Measurements from ENCODE around the gene TAF4.

Gene TAF4

DNA sequence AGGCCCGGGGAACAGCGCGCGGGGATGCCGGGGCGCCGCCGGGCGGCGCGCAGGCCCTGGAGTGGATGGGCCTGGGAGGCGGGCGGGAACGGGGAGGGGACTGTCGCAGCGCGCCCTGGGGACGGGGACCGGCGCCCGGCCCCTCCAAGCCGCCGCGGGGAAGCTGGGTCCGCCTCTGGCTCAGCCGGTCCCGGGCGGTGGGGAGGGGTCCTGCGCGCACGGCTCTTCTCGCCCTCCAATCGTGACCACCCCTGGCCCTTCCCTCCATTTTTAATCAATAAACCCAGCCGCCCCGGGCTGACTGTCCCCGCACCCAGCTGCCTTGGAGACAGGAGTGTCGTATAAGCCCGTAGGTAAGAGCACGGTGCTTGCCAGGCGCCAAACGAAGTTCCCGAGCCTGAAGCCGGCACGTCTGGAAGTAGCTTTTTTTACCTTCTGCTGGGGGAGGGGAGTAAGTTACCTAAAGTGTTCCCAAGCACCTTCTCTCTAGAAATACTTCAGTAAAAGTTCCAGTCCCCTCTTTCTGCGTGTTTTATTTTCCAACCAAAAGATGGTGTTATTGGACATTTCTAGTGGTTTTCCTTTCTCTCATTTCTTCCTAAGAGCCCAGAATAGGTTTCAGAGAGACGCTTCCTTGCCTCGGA is 780 bp upstream of the TAF4 start (continued):
- TF ChIP-seq ZNF555 (tag by site-specific recombination; conservative IDR thresholded peaks at IDR 0.05), result no peak
- TF ChIP-seq SP2 (tag by site-specific recombination; IDR thresholded peaks at IDR 0.05), result peak; percentile 66
- peak; percentile 86 for TF ChIP-seq ZNF341 (tag by site-specific recombination; IDR thresholded peaks at IDR 0.05; ENCODE audit: low read depth)
- TF ChIP-seq ZBTB8A (tag by site-specific recombination; IDR thresholded peaks at IDR 0.05), result peak; percentile 58; the same call in 1 of the 2 replicates
- TF ChIP-seq, protein P1, sequence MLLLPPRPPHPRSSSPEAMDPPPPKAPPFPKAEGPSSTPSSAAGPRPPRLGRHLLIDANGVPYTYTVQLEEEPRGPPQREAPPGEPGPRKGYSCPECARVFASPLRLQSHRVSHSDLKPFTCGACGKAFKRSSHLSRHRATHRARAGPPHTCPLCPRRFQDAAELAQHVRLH (tag by site-specific recombination; IDR thresholded peaks at IDR 0.05), result no peak
- peak; percentile 19; the same call in 1 of the 2 replicates for TF ChIP-seq KLF1 (tag by site-specific recombination; IDR thresholded peaks at IDR 0.05)
- TF ChIP-seq, protein P2, sequence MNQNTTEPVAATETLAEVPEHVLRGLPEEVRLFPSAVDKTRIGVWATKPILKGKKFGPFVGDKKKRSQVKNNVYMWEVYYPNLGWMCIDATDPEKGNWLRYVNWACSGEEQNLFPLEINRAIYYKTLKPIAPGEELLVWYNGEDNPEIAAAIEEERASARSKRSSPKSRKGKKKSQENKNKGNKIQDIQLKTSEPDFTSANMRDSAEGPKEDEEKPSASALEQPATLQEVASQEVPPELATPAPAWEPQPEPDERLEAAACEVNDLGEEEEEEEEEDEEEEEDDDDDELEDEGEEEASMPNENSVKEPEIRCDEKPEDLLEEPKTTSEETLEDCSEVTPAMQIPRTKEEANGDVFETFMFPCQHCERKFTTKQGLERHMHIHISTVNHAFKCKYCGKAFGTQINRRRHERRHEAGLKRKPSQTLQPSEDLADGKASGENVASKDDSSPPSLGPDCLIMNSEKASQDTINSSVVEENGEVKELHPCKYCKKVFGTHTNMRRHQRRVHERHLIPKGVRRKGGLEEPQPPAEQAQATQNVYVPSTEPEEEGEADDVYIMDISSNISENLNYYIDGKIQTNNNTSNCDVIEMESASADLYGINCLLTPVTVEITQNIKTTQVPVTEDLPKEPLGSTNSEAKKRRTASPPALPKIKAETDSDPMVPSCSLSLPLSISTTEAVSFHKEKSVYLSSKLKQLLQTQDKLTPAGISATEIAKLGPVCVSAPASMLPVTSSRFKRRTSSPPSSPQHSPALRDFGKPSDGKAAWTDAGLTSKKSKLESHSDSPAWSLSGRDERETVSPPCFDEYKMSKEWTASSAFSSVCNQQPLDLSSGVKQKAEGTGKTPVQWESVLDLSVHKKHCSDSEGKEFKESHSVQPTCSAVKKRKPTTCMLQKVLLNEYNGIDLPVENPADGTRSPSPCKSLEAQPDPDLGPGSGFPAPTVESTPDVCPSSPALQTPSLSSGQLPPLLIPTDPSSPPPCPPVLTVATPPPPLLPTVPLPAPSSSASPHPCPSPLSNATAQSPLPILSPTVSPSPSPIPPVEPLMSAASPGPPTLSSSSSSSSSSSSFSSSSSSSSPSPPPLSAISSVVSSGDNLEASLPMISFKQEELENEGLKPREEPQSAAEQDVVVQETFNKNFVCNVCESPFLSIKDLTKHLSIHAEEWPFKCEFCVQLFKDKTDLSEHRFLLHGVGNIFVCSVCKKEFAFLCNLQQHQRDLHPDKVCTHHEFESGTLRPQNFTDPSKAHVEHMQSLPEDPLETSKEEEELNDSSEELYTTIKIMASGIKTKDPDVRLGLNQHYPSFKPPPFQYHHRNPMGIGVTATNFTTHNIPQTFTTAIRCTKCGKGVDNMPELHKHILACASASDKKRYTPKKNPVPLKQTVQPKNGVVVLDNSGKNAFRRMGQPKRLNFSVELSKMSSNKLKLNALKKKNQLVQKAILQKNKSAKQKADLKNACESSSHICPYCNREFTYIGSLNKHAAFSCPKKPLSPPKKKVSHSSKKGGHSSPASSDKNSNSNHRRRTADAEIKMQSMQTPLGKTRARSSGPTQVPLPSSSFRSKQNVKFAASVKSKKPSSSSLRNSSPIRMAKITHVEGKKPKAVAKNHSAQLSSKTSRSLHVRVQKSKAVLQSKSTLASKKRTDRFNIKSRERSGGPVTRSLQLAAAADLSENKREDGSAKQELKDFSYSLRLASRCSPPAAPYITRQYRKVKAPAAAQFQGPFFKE (tag by site-specific recombination; IDR thresholded peaks at IDR 0.05; ENCODE audit: borderline replicate concordance), result no peak
- no peak for TF ChIP-seq ZNF354C (tag by site-specific recombination; IDR thresholded peaks at IDR 0.05; ENCODE audit: borderline replicate concordance, low read depth)
- TF ChIP-seq, protein P3, sequence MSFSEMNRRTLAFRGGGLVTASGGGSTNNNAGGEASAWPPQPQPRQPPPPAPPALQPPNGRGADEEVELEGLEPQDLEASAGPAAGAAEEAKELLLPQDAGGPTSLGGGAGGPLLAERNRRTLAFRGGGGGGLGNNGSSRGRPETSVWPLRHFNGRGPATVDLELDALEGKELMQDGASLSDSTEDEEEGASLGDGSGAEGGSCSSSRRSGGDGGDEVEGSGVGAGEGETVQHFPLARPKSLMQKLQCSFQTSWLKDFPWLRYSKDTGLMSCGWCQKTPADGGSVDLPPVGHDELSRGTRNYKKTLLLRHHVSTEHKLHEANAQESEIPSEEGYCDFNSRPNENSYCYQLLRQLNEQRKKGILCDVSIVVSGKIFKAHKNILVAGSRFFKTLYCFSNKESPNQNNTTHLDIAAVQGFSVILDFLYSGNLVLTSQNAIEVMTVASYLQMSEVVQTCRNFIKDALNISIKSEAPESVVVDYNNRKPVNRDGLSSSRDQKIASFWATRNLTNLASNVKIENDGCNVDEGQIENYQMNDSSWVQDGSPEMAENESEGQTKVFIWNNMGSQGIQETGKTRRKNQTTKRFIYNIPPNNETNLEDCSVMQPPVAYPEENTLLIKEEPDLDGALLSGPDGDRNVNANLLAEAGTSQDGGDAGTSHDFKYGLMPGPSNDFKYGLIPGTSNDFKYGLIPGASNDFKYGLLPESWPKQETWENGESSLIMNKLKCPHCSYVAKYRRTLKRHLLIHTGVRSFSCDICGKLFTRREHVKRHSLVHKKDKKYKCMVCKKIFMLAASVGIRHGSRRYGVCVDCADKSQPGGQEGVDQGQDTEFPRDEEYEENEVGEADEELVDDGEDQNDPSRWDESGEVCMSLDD (tag by site-specific recombination; IDR thresholded peaks at IDR 0.05), result no peak
- no peak for TF ChIP-seq ZNF837 (tag by site-specific recombination; IDR thresholded peaks at IDR 0.05)
- TF ChIP-seq ZNF561 (tag by site-specific recombination; IDR thresholded peaks at IDR 0.05; ENCODE audit: borderline replicate concordance), result 0 out of 2 replicates have a peak, but pooled peaks have one; percentile 58
- TF ChIP-seq ZNF10 (tag by site-specific recombination; IDR thresholded peaks at IDR 0.05), result no peak
- TF ChIP-seq, protein P4, sequence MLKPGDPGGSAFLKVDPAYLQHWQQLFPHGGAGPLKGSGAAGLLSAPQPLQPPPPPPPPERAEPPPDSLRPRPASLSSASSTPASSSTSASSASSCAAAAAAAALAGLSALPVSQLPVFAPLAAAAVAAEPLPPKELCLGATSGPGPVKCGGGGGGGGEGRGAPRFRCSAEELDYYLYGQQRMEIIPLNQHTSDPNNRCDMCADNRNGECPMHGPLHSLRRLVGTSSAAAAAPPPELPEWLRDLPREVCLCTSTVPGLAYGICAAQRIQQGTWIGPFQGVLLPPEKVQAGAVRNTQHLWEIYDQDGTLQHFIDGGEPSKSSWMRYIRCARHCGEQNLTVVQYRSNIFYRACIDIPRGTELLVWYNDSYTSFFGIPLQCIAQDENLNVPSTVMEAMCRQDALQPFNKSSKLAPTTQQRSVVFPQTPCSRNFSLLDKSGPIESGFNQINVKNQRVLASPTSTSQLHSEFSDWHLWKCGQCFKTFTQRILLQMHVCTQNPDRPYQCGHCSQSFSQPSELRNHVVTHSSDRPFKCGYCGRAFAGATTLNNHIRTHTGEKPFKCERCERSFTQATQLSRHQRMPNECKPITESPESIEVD (tag by site-specific recombination; IDR thresholded peaks at IDR 0.05), result no peak
- TF ChIP-seq HOXA7 (CRISPR knock-in tag; IDR thresholded peaks at IDR 0.05; ENCODE audit: borderline replicate concordance), result no peak
- no peak for TF ChIP-seq ZNF571 (tag by site-specific recombination; IDR thresholded peaks at IDR 0.05)
- TF ChIP-seq, protein P5, sequence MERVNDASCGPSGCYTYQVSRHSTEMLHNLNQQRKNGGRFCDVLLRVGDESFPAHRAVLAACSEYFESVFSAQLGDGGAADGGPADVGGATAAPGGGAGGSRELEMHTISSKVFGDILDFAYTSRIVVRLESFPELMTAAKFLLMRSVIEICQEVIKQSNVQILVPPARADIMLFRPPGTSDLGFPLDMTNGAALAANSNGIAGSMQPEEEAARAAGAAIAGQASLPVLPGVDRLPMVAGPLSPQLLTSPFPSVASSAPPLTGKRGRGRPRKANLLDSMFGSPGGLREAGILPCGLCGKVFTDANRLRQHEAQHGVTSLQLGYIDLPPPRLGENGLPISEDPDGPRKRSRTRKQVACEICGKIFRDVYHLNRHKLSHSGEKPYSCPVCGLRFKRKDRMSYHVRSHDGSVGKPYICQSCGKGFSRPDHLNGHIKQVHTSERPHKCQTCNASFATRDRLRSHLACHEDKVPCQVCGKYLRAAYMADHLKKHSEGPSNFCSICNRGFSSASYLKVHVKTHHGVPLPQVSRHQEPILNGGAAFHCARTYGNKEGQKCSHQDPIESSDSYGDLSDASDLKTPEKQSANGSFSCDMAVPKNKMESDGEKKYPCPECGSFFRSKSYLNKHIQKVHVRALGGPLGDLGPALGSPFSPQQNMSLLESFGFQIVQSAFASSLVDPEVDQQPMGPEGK (tag by site-specific recombination; IDR thresholded peaks at IDR 0.05), result 0 out of 2 replicates have a peak, but pooled peaks have one; percentile 32
- TF ChIP-seq ZSCAN23 (tag by site-specific recombination; IDR thresholded peaks at IDR 0.05), result no peak
- TF ChIP-seq ZNF830 (tag by site-specific recombination; IDR thresholded peaks at IDR 0.05; ENCODE audit: low read depth), result no peak
- TF ChIP-seq ZNF776 (tag by site-specific recombination; IDR thresholded peaks at IDR 0.05; ENCODE audit: borderline replicate concordance), result no peak
- TF ChIP-seq, protein P6, sequence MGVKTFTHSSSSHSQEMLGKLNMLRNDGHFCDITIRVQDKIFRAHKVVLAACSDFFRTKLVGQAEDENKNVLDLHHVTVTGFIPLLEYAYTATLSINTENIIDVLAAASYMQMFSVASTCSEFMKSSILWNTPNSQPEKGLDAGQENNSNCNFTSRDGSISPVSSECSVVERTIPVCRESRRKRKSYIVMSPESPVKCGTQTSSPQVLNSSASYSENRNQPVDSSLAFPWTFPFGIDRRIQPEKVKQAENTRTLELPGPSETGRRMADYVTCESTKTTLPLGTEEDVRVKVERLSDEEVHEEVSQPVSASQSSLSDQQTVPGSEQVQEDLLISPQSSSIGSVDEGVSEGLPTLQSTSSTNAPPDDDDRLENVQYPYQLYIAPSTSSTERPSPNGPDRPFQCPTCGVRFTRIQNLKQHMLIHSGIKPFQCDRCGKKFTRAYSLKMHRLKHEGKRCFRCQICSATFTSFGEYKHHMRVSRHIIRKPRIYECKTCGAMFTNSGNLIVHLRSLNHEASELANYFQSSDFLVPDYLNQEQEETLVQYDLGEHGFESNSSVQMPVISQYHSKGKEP (tag by site-specific recombination; IDR thresholded peaks at IDR 0.05), result no peak
- TF ChIP-seq ZNF16 (tag by site-specific recombination; IDR thresholded peaks at IDR 0.05; ENCODE audit: low read depth), result no peak
- no peak for TF ChIP-seq KLF7 (tag by site-specific recombination; IDR thresholded peaks at IDR 0.05; ENCODE audit: borderline replicate concordance)
- TF ChIP-seq SP3 (tag by site-specific recombination; IDR thresholded peaks at IDR 0.05), result 0 out of 2 replicates have a peak, but pooled peaks have one; percentile 31
- TF ChIP-seq MZF1 (tag by site-specific recombination; IDR thresholded peaks at IDR 0.05; ENCODE audit: borderline replicate concordance), result no peak
- TF ChIP-seq ZNF404 (tag by site-specific recombination; IDR thresholded peaks at IDR 0.05), result no peak

Measured in HEK293 (cell line).